ENCODE measurements around the gene DOCK8.

DOCK8 gene

DNA sequence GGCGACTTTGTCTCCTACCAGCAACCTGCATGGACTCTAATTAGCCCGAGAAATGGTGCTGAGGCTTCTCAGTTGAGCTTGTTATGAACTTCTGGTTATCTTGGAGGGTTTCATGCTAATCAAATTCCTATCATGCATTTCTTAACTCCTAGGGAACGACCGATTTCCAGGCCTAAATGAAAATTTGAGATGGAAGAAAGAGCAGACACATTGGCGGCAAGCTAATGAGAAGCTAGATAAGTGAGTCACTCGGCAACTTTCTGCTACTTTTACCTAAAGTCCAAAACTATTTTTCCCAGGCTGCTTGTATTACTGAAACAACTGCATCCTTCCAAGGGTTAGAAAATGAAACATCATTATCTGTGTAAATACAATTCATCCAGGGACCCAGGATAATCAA is 207.2 kb downstream of the DOCK8 start:
- Histone ChIP-seq H3K27ac (ENCODE audit: low read length) (no peak overlapping the region), H3K79me2 (ENCODE audit: low read length) (no peaks in the 10 kb centered on the region), H3K4me2 (ENCODE audit: low read depth, low read length) (no peak overlapping the region), H3K9me2 (replicated peaks; ENCODE audit: insufficient read depth, low read length) (no peaks in the 10 kb centered on the region), H3K9me3 (replicated peaks; ENCODE audit: insufficient read depth, low read length) (no peaks in the 10 kb centered on the region), H3K36me3 (replicated peaks; ENCODE audit: insufficient read depth, low read length) (0 out of 2 replicates have a peak, but pooled peaks cover 3% of the 10 kb centered on the region), H3F3A (ENCODE audit: insufficient read depth, low read length) (no peaks in the 10 kb centered on the region), H2AFZ (ENCODE audit: low read length) (no peak overlapping the region), H4K20me1 (ENCODE audit: insufficient read depth, low read length) (no peaks in the 10 kb centered on the region), H3K9ac (ENCODE audit: low read length) (no peak overlapping the region), H3K27me3 (replicated peaks; ENCODE audit: insufficient read depth, low read length) (no peaks in the 10 kb centered on the region), H3K4me3 (ENCODE audit: low read length) (no peak overlapping the region), H3K4me1 (ENCODE audit: low read length) (no peaks in the 10 kb centered on the region)
- DNase-seq: no peak
- TF ChIP-seq, protein P1, sequence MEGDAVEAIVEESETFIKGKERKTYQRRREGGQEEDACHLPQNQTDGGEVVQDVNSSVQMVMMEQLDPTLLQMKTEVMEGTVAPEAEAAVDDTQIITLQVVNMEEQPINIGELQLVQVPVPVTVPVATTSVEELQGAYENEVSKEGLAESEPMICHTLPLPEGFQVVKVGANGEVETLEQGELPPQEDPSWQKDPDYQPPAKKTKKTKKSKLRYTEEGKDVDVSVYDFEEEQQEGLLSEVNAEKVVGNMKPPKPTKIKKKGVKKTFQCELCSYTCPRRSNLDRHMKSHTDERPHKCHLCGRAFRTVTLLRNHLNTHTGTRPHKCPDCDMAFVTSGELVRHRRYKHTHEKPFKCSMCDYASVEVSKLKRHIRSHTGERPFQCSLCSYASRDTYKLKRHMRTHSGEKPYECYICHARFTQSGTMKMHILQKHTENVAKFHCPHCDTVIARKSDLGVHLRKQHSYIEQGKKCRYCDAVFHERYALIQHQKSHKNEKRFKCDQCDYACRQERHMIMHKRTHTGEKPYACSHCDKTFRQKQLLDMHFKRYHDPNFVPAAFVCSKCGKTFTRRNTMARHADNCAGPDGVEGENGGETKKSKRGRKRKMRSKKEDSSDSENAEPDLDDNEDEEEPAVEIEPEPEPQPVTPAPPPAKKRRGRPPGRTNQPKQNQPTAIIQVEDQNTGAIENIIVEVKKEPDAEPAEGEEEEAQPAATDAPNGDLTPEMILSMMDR (IDR thresholded peaks at IDR 0.05; ENCODE audit: low read length): no peak
- no peak for TF ChIP-seq EZH2phosphoT487 (IDR thresholded peaks at IDR 0.05; ENCODE audit: low read length)
- TF ChIP-seq EZH2 (optimal IDR thresholded peaks at IDR 0.05; ENCODE audit: low read depth, low read length): no peak

DNA sequence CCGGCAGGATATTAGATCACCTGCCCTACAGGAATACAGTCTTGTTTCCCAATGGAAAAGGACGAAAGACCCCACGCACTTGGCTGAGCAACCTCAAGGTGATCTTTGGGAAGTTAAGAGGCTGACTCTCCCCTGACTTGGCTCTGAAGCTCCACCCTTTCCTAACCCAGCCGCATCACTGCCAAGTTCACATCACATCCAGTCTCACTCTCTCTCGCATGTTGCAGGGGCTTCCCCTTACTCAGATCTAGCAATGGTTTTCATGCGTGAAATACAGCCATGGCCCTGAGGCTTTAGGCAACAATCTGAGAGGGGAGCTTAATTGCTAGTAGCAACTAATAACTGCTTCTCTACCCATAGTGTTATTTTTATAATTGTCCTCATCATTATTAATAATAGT is 211.6 kb downstream of the DOCK8 start:
- H3K79me2 ChIP-seq (ENCODE audit: low read length): no peaks in the 10 kb centered on the region
- no peaks in the 10 kb centered on the region for H3K4me1 ChIP-seq (ENCODE audit: low read length)
- TF ChIP-seq EZH2phosphoT487 (IDR thresholded peaks at IDR 0.05; ENCODE audit: low read length): no peak
- no peak for TF ChIP-seq EZH2 (optimal IDR thresholded peaks at IDR 0.05; ENCODE audit: low read depth, low read length)
- TF ChIP-seq, protein P1 (IDR thresholded peaks at IDR 0.05; ENCODE audit: low read length): no peak
- 0 out of 2 replicates have a peak, but pooled peaks cover 6% of the 10 kb centered on the region for H3K36me3 ChIP-seq (replicated peaks; ENCODE audit: insufficient read depth, low read length)
- no peak overlapping the region for H3K4me2 ChIP-seq (ENCODE audit: low read depth, low read length)
- H4K20me1 ChIP-seq (ENCODE audit: insufficient read depth, low read length): no peaks in the 10 kb centered on the region
- H3K4me3 ChIP-seq (ENCODE audit: low read length): no peak overlapping the region
- no peak for DNase-seq
- no peak overlapping the region for H3K27ac ChIP-seq (ENCODE audit: low read length)
- H3K9ac ChIP-seq (ENCODE audit: low read length): no peak overlapping the region
- no peaks in the 10 kb centered on the region for H3F3A ChIP-seq (ENCODE audit: insufficient read depth, low read length)
- no peaks in the 10 kb centered on the region for H3K9me2 ChIP-seq (replicated peaks; ENCODE audit: insufficient read depth, low read length)
- no peaks in the 10 kb centered on the region for H3K9me3 ChIP-seq (replicated peaks; ENCODE audit: insufficient read depth, low read length)
- no peak overlapping the region for H2AFZ ChIP-seq (ENCODE audit: low read length)
- no peaks in the 10 kb centered on the region for H3K27me3 ChIP-seq (replicated peaks; ENCODE audit: insufficient read depth, low read length)

DNA sequence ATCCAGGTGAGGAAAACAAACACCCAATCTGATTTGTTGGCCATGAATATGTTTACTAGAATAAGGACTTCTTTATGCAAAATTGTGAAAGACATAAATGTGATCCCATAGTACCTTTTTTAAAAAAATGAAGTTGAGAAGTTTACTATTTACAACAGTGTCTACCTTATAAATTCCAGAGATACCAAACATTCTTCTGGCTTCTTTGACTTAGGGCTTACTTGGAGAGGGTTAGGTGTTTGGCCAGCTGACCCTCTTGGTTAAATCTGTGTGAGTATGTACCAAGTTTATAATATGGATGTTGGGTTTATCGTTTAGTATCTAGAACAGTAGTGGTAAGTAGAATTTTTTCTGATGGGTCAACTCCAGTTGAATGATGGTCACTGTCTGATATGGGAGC is 212.3 kb downstream of the DOCK8 start:
- H3K4me1 ChIP-seq (ENCODE audit: low read length): no peaks in the 10 kb centered on the region
- no peak overlapping the region for H3K9ac ChIP-seq (ENCODE audit: low read length)
- no peak overlapping the region for H3K4me3 ChIP-seq (ENCODE audit: low read length)
- no peaks in the 10 kb centered on the region for H3K79me2 ChIP-seq (ENCODE audit: low read length)
- DNase-seq: no peak
- 0 out of 2 replicates have a peak, but pooled peaks cover 6% of the 10 kb centered on the region for H3K36me3 ChIP-seq (replicated peaks; ENCODE audit: insufficient read depth, low read length)
- no peaks in the 10 kb centered on the region for H3K27me3 ChIP-seq (replicated peaks; ENCODE audit: insufficient read depth, low read length)
- no peaks in the 10 kb centered on the region for H3K9me3 ChIP-seq (replicated peaks; ENCODE audit: insufficient read depth, low read length)
- no peaks in the 10 kb centered on the region for H3F3A ChIP-seq (ENCODE audit: insufficient read depth, low read length)
- TF ChIP-seq EZH2 (optimal IDR thresholded peaks at IDR 0.05; ENCODE audit: low read depth, low read length) (no peak), EZH2phosphoT487 (IDR thresholded peaks at IDR 0.05; ENCODE audit: low read length) (no peak)
- TF ChIP-seq, protein P1 (IDR thresholded peaks at IDR 0.05; ENCODE audit: low read length): no peak
- no peak overlapping the region for H3K4me2 ChIP-seq (ENCODE audit: low read depth, low read length)
- no peak overlapping the region for H3K27ac ChIP-seq (ENCODE audit: low read length)
- H4K20me1 ChIP-seq (ENCODE audit: insufficient read depth, low read length): no peaks in the 10 kb centered on the region
- no peaks in the 10 kb centered on the region for H3K9me2 ChIP-seq (replicated peaks; ENCODE audit: insufficient read depth, low read length)
- no peak overlapping the region for H2AFZ ChIP-seq (ENCODE audit: low read length)
